Thyroid gland (tissue), 4 donors: Measurements from ENCODE around the gene ST8SIA1. TPM values are rescaled to one million over a fixed set of nuclear protein-coding genes. Genes with fewer than 3 reads are reported as not detected.
"Not testable (repeated sequence)": the region's sequence is repeated elsewhere in the genome, so short reads cannot be mapped to it uniquely, and the experiment has no call there.

ENCODE experiments used
- DNase-seq, 2 donors: peaks; one replicate each; pipeline ENCODE4 v3.0.0-alpha.2; 2019
- H3K27ac ChIP-seq, 3 donors: fragments of 200-600 bp; sonication (generic); 1 replicate in 2 of 3; 2 replicates in 1 of 3; pipeline ENCODE4 v1.5.1; 2016 to 2019; ENCODE audit warnings: mild to moderate bottlenecking in 1 of 3, moderate library complexity in 1 of 3
- H3K27me3 ChIP-seq: fragments of 200-600 bp; sonication (generic); one replicate; pipeline ENCODE4 v1.5.1; 2019
- H3K36me3 ChIP-seq, 2 donors: fragments of 200-600 bp; sonication (generic); one replicate each; pipeline ENCODE4 v1.5.1; 2016 to 2019
- H3K4me1 ChIP-seq, 2 donors: fragments of 200-600 bp; sonication (generic); one replicate each; pipeline ENCODE4 v1.5.1; 2017 to 2019
- H3K4me3 ChIP-seq, 3 donors: fragments of 200-600 bp; sonication (generic); replicated peaks in 1 of 3; 1 replicate in 2 of 3; 2 replicates in 1 of 3; pipeline ENCODE4 v1.5.1; 2016; ENCODE audit warnings: mild to moderate bottlenecking in 1 of 3
- H3K9me3 ChIP-seq: fragments of 200-600 bp; sonication (generic); one replicate; pipeline ENCODE4 v1.5.1; 2017
- CTCF ChIP-seq, 6 experiments: fragments of 200-600 bp in 3 of 6; fragments of 450-650 bp in 3 of 6; sonication (generic) in 3 of 6; IDR thresholded peaks; one replicate each; pipeline ENCODE4 v1.5.1; 2016 to 2019; ENCODE audit warnings: antibody characterized with exemption in 6 of 6, mild to moderate bottlenecking in 2 of 6, inconsistent platforms in 1 of 6, moderate library complexity in 1 of 6
- POLR2A ChIP-seq, 2 donors: fragments of 450-650 bp; IDR thresholded peaks; one replicate each; pipeline ENCODE4 v1.6.1; 2017; ENCODE audit warnings: antibody characterized with exemption in 2 of 2, mild to moderate bottlenecking in 2 of 2, moderate library complexity in 1 of 2
- WGBS, 2 donors: methylation state at CpG; one replicate each; pipeline ENCODE4 v1.1.5; 2017; 5-methylcytosine and 5-hydroxymethylcytosine counted together
- intact Hi-C: fragments of 100-400 bp; cut with DNase I; formaldehyde crosslinking; loops from one replicate; pipeline ENCODE4 v1.15.1; 2023
- total RNA-seq, 4 donors: library from RNA; depleted of rRNA; stranded (reverse); fragments of >200 nt; gene quantifications; one replicate each; pipeline ENCODE4 v1.2.3, GENCODE V29; 2016

ST8SIA1 gene, protein sequence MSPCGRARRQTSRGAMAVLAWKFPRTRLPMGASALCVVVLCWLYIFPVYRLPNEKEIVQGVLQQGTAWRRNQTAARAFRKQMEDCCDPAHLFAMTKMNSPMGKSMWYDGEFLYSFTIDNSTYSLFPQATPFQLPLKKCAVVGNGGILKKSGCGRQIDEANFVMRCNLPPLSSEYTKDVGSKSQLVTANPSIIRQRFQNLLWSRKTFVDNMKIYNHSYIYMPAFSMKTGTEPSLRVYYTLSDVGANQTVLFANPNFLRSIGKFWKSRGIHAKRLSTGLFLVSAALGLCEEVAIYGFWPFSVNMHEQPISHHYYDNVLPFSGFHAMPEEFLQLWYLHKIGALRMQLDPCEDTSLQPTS
- 1 to 10 TPM; 2.5 to 5.2 (median 4.9) TPM for total RNA-seq

DNA sequence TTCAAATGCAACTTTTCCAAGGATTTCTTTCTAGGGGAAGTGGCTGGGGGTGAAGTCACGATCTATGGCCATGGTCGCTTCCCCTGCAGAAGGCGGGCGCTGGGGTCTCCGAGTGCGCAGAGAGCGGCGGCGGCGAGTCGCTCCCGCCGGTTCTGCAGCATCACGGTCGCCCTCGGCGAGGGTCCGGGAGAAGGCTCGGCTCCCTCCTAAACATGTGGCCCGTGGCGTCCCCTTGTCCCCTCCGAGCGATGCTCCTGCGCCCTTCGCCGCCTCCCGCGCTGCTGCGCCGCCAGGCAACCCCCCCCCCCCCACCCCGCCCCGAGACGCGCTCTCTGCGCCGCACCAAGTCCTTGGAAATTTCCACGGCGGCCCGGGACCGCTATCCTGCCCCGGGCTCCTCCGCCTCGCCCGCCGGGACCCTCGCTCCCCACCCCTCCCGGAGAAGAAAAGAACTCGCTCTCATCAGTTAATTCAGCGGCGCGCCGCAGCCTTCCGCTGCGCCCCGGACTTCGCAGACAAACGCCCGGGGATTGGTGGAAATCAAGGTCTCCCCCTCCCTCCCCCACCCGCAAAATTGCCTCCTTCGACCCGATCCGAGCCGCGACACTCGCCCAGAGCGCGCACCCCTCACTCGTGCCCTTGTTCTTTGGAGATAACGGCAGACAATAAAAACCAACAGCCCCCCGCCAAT lies at the start of gene ST8SIA1:
Gene ST8SIA1 (minus strand): TSS at position 298 of the 691 bp plus-strand sequence. CDS start 475 bp downstream, outside the sequence.
- intact Hi-C loops, result loop anchor here (5.0 to 10.0 kb wide), 3 partner anchors 110 to 252 kb away; no protein-coding TSS in a partner anchor
- TF ChIP-seq CTCF (IDR thresholded peaks at IDR 0.05) (no peak), POLR2A (IDR thresholded peaks at IDR 0.05) (no peak)
- peak within 1 kb of the TSS in 2 of 3 donors; percentile 44 to 70 for H3K27ac ChIP-seq
- 0% methylated on average over 1 to 25 of the region's 70 CpGs for WGBS, 2 donors
- DNase-seq, result peak; percentile 29 to 41
- H3K36me3 ChIP-seq, result no peaks in the 10 kb centered on the region
- peak within 1 kb of the TSS; percentile 19 to 80 (median 43) for H3K4me3 ChIP-seq
- H3K4me1 ChIP-seq, result peaks cover 4 to 6% of the 10 kb centered on the region in 2 donors
- no peaks in the 10 kb centered on the region for H3K27me3 ChIP-seq
- no peaks in the 10 kb centered on the region for H3K9me3 ChIP-seq

GRCh38 chr12:22380031-22380430 lies 45.5 kb upstream of the ST8SIA1 start:
- Histone ChIP-seq H3K4me1 (peaks cover 8% of the 10 kb centered on the region in 2 donors), H3K4me3 (no peak overlapping the region), H3K9me3 (no peaks in the 10 kb centered on the region), H3K36me3 (no peaks in the 10 kb centered on the region), H3K27me3 (no peaks in the 10 kb centered on the region), H3K27ac (no peak overlapping the region)
- TF ChIP-seq POLR2A (IDR thresholded peaks at IDR 0.05), result no peak
- TF ChIP-seq CTCF (IDR thresholded peaks at IDR 0.05), result no peak
- 54 to 62% methylated on average over 3 of the region's 3 CpGs for WGBS, 2 donors
- no peak for DNase-seq
- intact Hi-C loops, result no loop called here

DNA sequence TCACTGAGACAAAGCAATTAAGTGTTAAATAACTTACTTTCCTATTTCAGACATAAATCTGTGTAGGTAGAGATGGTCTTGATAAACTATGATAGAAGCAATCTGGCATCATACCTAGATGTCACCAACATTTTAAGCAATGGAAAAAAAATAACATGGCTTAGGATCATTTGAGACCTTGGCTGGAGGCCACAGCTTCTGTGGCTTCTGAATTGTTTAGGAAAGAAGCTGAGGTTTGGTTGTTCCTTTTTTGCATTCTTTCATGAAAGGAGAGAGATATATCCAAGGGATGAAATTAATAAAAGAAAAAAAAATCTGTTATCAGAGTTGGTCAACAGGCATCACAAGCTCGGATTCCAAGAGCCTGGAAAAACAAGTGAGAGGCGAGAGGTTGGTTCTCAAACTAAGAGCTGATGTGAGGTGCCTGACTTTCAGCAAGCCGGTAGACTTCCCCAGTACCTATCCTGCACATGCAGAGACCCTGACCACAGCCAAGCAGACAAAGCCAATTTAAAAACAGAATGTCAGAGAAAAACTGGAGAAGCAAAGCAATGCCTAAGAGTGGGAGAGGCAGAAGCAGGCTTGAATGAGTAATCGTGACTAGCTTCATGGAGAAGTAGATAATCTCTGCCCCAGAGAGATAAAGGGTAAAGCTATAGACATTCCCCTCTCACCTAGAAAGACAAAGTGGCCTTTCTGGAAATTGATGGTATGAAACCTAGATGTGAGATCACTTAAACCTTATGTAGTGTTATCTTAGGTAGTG lies 43.4 kb upstream of the ST8SIA1 start:
- H3K9me3 ChIP-seq, result no peaks in the 10 kb centered on the region
- H3K4me1 ChIP-seq, result peaks cover 8% of the 10 kb centered on the region in 2 donors
- WGBS, 2 donors, result 66 to 71% methylated on average over 4 of the region's 4 CpGs
- DNase-seq, result peak; percentile 23 to 35
- no peak overlapping the region for H3K4me3 ChIP-seq
- no peak for TF ChIP-seq POLR2A (IDR thresholded peaks at IDR 0.05)
- TF ChIP-seq CTCF (IDR thresholded peaks at IDR 0.05), result no peak
- intact Hi-C loops, result no loop called here
- H3K27me3 ChIP-seq, result no peaks in the 10 kb centered on the region
- H3K36me3 ChIP-seq, result no peaks in the 10 kb centered on the region
- no peak overlapping the region for H3K27ac ChIP-seq

GRCh38 chr12:22376596-22377150 lies 42.2 kb upstream of the ST8SIA1 start:
- H3K9me3 ChIP-seq, H3K27me3 ChIP-seq, intact Hi-C loops, H3K4me3 ChIP-seq, H3K36me3 ChIP-seq, DNase-seq, H3K27ac ChIP-seq, H3K4me1 ChIP-seq: not testable (repeated sequence)
- 95 to 96% methylated on average over 40 to 41 of the region's 44 CpGs for WGBS, 2 donors

DNA sequence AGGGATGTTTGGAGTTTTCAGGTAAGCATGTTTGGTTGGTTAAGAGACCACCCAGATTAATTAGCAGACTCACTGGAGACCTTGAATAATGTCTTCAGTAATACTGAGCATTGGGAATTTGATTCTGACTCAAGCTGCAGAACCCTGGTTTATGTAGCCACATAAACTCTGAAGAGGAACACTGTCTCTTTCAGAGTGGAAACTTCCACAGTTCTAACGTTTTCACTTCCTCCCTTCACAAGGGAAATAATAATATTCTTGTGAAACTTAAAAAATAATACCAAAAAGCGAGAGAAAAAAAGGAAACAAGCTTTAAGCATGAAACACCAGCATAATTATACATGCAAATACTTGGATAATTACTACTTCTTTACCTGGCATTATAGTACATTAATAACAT lies 40.0 kb upstream of the ST8SIA1 start:
- H3K27me3 ChIP-seq, result no peaks in the 10 kb centered on the region
- intact Hi-C loops, result no loop called here
- no peak for TF ChIP-seq CTCF (IDR thresholded peaks at IDR 0.05)
- no peak for TF ChIP-seq POLR2A (IDR thresholded peaks at IDR 0.05)
- no peak for DNase-seq
- no peak overlapping the region for H3K27ac ChIP-seq
- 62 to 66% methylated on average over 2 of the region's 2 CpGs for WGBS, 2 donors
- H3K36me3 ChIP-seq, result no peaks in the 10 kb centered on the region
- H3K9me3 ChIP-seq, result no peaks in the 10 kb centered on the region
- H3K4me1 ChIP-seq, result peaks cover 8% of the 10 kb centered on the region in 2 donors
- no peak overlapping the region for H3K4me3 ChIP-seq
